ENCODE results near the gene KIFC3. TPM values are rescaled to one million over a fixed set of nuclear protein-coding genes. Genes with fewer than 3 reads are reported as not detected.

KIFC3 gene
- total RNA-seq, 6 donors from 2014 or later = 82.6 to 340 (median 110) TPM

GRCh38 chr16:57764006-57764340 is 38.3 kb downstream of the KIFC3 start:
- Histone ChIP-seq H3K36me3 (peaks cover 7 to 95% (median 56%) of the 10 kb centered on the region in 4 donors), H3K27ac (peak overlapping the region in 2 of 4 donors; percentile 7 to 16), H3K27me3 (no peaks in the 10 kb centered on the region), H3K9me3 (no peaks in the 10 kb centered on the region), H3K4me3 (no peak overlapping the region), H3K4me1 (no peaks in the 10 kb centered on the region)
- WGBS, 2 donors = 91 to 100% methylated on average over 9 of the region's 9 CpGs
- TF ChIP-seq POLR2AphosphoS5 (IDR thresholded peaks at IDR 0.05) = no peak
- TF ChIP-seq POLR2A (IDR thresholded peaks at IDR 0.05) = no peak
- TF ChIP-seq EP300 (IDR thresholded peaks at IDR 0.05) = no peak
- TF ChIP-seq CTCF (IDR thresholded peaks at IDR 0.05) = no peak
- ATAC-seq (ENCODE audit: low FRiP score in 2 of 2) (no peak), DNase-seq (peak in 1 of 2 donors; percentile 70)

GRCh38 chr16:57763285-57764005 is 38.8 kb downstream of the KIFC3 start:
- Histone ChIP-seq H3K27me3 (no peaks in the 10 kb centered on the region), H3K4me3 (no peak overlapping the region), H3K36me3 (peaks cover 7 to 95% (median 54%) of the 10 kb centered on the region in 4 donors), H3K27ac (peak overlapping the region in 1 of 4 donors; percentile 16), H3K9me3 (no peaks in the 10 kb centered on the region), H3K4me1 (no peaks in the 10 kb centered on the region)
- ATAC-seq (ENCODE audit: low FRiP score in 2 of 2) (no peak), DNase-seq (peak in 1 of 2 donors; percentile 63)
- 90 to 91% methylated on average over 7 to 14 of the region's 14 CpGs for WGBS, 2 donors
- no peak for TF ChIP-seq CTCF (IDR thresholded peaks at IDR 0.05)
- TF ChIP-seq POLR2A (IDR thresholded peaks at IDR 0.05) = no peak
- TF ChIP-seq POLR2AphosphoS5 (IDR thresholded peaks at IDR 0.05) = no peak
- no peak for TF ChIP-seq EP300 (IDR thresholded peaks at IDR 0.05)

GRCh38 chr16:57762365-57763040 is 39.8 kb downstream of the KIFC3 start:
- no peaks in the 10 kb centered on the region for H3K27me3 ChIP-seq
- ATAC-seq (ENCODE audit: low FRiP score in 2 of 2) (no peak), DNase-seq (peak in 1 of 2 donors; percentile 56)
- H3K4me1 ChIP-seq = peaks cover under 1 to 5% (median 3%) of the 10 kb centered on the region in 4 donors
- WGBS, 2 donors = 78 to 83% methylated on average over 10 to 15 of the region's 15 CpGs
- peaks cover 7 to 95% (median 52%) of the 10 kb centered on the region in 4 donors for H3K36me3 ChIP-seq
- no peak overlapping the region for H3K4me3 ChIP-seq
- TF ChIP-seq POLR2AphosphoS5 (IDR thresholded peaks at IDR 0.05) = no peak
- no peak for TF ChIP-seq CTCF (IDR thresholded peaks at IDR 0.05)
- no peak for TF ChIP-seq EP300 (IDR thresholded peaks at IDR 0.05)
- no peak for TF ChIP-seq POLR2A (IDR thresholded peaks at IDR 0.05)
- H3K9me3 ChIP-seq = no peaks in the 10 kb centered on the region
- no peak overlapping the region for H3K27ac ChIP-seq

GRCh38 chr16:57761957-57762356 is 40.3 kb downstream of the KIFC3 start:
- no peaks in the 10 kb centered on the region for H3K27me3 ChIP-seq
- H3K4me3 ChIP-seq = no peak overlapping the region
- 96 to 97% methylated on average over 12 of the region's 12 CpGs for WGBS, 2 donors
- H3K9me3 ChIP-seq = no peaks in the 10 kb centered on the region
- H3K4me1 ChIP-seq = peaks cover 4 to 10% (median 8%) of the 10 kb centered on the region in 4 donors
- no peak overlapping the region for H3K27ac ChIP-seq
- peaks cover 7 to 93% (median 49%) of the 10 kb centered on the region in 4 donors for H3K36me3 ChIP-seq
- peak in 1 of 2 donors; percentile 54 for DNase-seq
- TF ChIP-seq POLR2A (IDR thresholded peaks at IDR 0.05) (no peak), EP300 (IDR thresholded peaks at IDR 0.05) (no peak), POLR2AphosphoS5 (IDR thresholded peaks at IDR 0.05) (no peak), CTCF (IDR thresholded peaks at IDR 0.05) (no peak)
- ATAC-seq (ENCODE audit: low FRiP score in 2 of 2) = no peak
